UCSD-AML1 (cell line): ENCODE results near the gene ZNF699.
"Not testable (repeated sequence)": the region's sequence is repeated elsewhere in the genome, so short reads cannot be mapped to it uniquely, and the experiment has no call there.

Source experiments
- DNase-seq: peaks from one replicate; lab custom pipeline; 2025; ENCODE audit not compliant: unreplicated experiment; lab: John Stamatoyannopoulos, UW

The ZNF699 gene

GRCh38 chr19:9289231-9289884 is 20.3 kb downstream of the ZNF699 start:
- DNase-seq, result no peak

DNA sequence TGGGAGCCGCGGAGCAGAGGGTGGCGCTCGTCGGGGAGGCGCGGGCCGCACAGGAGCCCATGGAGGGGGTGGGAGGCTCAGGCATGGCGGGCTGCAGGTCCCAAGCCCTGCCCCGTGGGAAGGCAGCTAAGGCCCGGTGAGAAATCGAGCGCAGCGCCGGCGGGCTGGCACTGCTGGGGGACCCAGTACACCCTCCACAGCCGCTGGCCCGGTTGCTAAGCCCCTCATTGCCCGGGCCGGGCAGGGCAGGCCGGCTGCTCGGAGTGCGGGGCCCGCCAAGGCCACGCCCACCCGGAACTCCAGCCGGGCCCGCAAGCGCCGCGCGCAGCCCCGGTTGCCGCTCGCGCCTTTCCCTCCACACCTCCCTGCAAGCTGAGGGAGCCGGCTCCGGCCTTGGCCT is 26.2 kb downstream of the ZNF699 start:
- DNase-seq, result not testable (repeated sequence)

DNA sequence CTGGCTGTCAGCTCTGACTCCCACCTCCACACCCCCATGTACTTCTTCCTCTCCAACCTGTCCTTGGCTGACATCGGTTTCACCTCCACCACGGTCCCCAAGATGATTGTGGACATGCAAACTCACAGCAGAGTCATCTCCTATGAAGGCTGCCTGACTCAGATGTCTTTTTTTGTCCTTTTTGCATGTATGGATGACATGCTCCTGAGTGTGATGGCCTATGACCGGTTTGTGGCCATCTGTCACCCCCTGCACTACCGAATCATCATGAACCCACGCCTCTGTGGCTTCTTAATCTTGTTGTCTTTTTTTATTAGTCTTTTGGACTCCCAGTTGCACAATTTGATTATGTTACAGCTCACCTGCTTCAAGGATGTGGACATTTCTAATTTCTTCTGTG is 58.4 kb downstream of the ZNF699 start:
- no peak for DNase-seq

DNA sequence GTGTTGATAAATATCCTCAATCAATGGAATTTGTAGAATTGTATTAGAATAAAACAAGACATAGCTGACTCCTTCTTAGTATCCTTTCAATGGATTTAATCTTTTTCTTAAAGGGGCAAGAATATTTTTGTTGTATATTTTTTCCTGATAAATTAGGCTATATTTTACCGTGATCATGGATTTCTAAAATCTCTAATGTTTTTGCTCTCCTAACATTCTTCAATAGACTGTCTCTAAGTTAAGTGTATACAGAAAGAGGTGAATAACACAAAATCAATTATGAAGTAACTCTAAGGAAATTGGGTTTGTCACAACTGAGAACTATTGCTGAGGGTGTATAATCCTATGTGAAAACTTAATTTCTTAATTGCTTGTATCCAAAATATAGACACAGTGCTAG is 59.0 kb downstream of the ZNF699 start, which contains the start of gene OR7E24:
OR7E24 (plus strand) TSS at position 301 of the 400 bp plus-strand sequence. CDS start 114 bp downstream, outside the sequence.
- DNase-seq, result no peak
